HepG2 (cell line): Measurements from ENCODE around the gene RASA1. TPM values are rescaled to one million over a fixed set of nuclear protein-coding genes. Genes with fewer than 3 reads are reported as not detected.
A peak's percentile ranks its signal among the peaks of the same experiment; 100 is the strongest.
"Not testable (repeated sequence)": the region's sequence is repeated elsewhere in the genome, so short reads cannot be mapped to it uniquely, and the experiment has no call there.

Experiments used
- ATAC-seq: fragments of 200-7000 bp; cut with Tn5 transposase; 3 replicates; pipeline ENCODE4 v1.9.1; 2020; ENCODE audit warnings: mild to moderate bottlenecking, moderate library complexity
- BruUV-seq: library from RNA; stranded (reverse); fragments of 400-500 nt; replicated peaks from 2 replicates; lab custom pipeline; 2021; lab: Mats Ljungman, UMichigan
- CTCF ChIA-PET: fragments of 300-600 bp; formaldehyde crosslinking; extraction: SDS; loops from one replicate; lab custom pipeline; 2021; ENCODE audit warnings: low total read pairs, inconsistent platforms, low intra/inter-chr PET ratio; lab: Yijun Ruan, JAX
- POLR2A ChIA-PET: fragments of 350-600 bp; sonication (Branson Sonifier 250); formaldehyde crosslinking; loops from one replicate; lab custom pipeline; 2020; ENCODE audit warnings: antibody characterized with exemption, inconsistent platforms; lab: Yijun Ruan, JAX
- DNase-seq: peaks from one replicate; pipeline ENCODE4 v3.0.0-alpha.2; 2015; ENCODE audit warnings: low spot score
- FAIRE-seq: peaks from 3 replicates; lab custom pipeline; 2011; peaks lifted over from hg19 to GRCh38; lab: Jason Lieb, UNC
- H2AFZ ChIP-seq: one replicate; pipeline ENCODE4 v1.6.1; 2011; ENCODE audit warnings: low read length, inconsistent platforms
- H3K27ac ChIP-seq: fragments of 300-600 bp; 3 replicates; pipeline ENCODE4 v1.8.0; 2011; ENCODE audit warnings: mixed run types, mild to moderate bottlenecking, mixed read lengths, low read length, inconsistent platforms; ENCODE audit not compliant: insufficient read depth; ENCODE audit errors: extremely low read length
- H3K27me3 ChIP-seq, 2 experiments: fragments of 200-600 bp in 1 of 2; 2 replicates in 1 of 2; 3 replicates in 1 of 2; pipeline versions ENCODE4 v1.6.0 to v1.8.0; 2011; ENCODE audit warnings: low read length in 2 of 2, mild to moderate bottlenecking in 2 of 2, moderate library complexity in 2 of 2, inconsistent platforms in 1 of 2; ENCODE audit not compliant: insufficient read depth in 2 of 2, control insufficient read depth in 1 of 2
- H3K36me3 ChIP-seq, 2 experiments: fragments of 200-600 bp in 1 of 2; replicated peaks in 1 of 2; 2 replicates in 1 of 2; 3 replicates in 1 of 2; pipeline versions ENCODE4 v1.5.1 to v1.8.0; 2011; ENCODE audit warnings: low read length in 2 of 2, inconsistent platforms in 1 of 2; ENCODE audit not compliant: insufficient read depth in 2 of 2, control insufficient read depth in 1 of 2
- H3K4me1 ChIP-seq: 2 replicates; pipeline ENCODE4 v1.5.1; 2012; ENCODE audit warnings: low read length, inconsistent platforms; ENCODE audit not compliant: insufficient read depth
- H3K4me2 ChIP-seq: 2 replicates; pipeline ENCODE4 v1.6.0; 2011; ENCODE audit warnings: low read depth, low read length, inconsistent platforms
- H3K4me3 ChIP-seq, 3 experiments: fragments of 200-600 bp in 1 of 3; sonication (generic), shearing (Covaris generic) in 1 of 3; replicated peaks in 1 of 3; 2 replicates each; pipeline ENCODE4 v1.5.1; 2011 to 2016; ENCODE audit warnings: low read length in 3 of 3, inconsistent platforms in 2 of 3, low read depth in 2 of 3, mild to moderate bottlenecking in 2 of 3, control low read depth in 1 of 3, mixed read lengths in 1 of 3; ENCODE audit not compliant: insufficient read depth in 1 of 3
- H3K79me2 ChIP-seq: one replicate; pipeline ENCODE4 v1.6.1; 2011; ENCODE audit warnings: low read length, inconsistent platforms; ENCODE audit not compliant: insufficient read depth
- H3K9ac ChIP-seq: 2 replicates; pipeline ENCODE4 v1.6.0; 2011; ENCODE audit warnings: mild to moderate bottlenecking, low read depth, low read length, inconsistent platforms; ENCODE audit not compliant: insufficient read depth
- H3K9me3 ChIP-seq: 2 replicates; pipeline ENCODE4 v1.5.1; 2012; ENCODE audit warnings: mild to moderate bottlenecking, low read length
- H4K20me1 ChIP-seq: 2 replicates; pipeline ENCODE4 v1.6.0; 2011; ENCODE audit warnings: inconsistent platforms, mild to moderate bottlenecking, low read length, moderate library complexity; ENCODE audit not compliant: insufficient read depth
- ATM ChIP-seq: fragments of 450-650 bp; IDR thresholded peaks from 2 replicates; pipeline ENCODE4 v1.7.1; 2017; ENCODE audit warnings: mild to moderate bottlenecking, borderline replicate concordance
- TMF1 ChIP-seq: sonication (generic); formaldehyde crosslinking; IDR thresholded peaks from 2 replicates; pipeline ENCODE4 v1.8.1; 2022; ENCODE audit warnings: low read depth, missing genetic modification reagents
- ZBTB42 ChIP-seq: sonication (generic); formaldehyde crosslinking; IDR thresholded peaks from 2 replicates; pipeline ENCODE4 v1.5.0; 2020; ENCODE audit warnings: mild to moderate bottlenecking, missing genetic modification reagents
- ZFP36L1 ChIP-seq: sonication (generic); formaldehyde crosslinking; IDR thresholded peaks from 2 replicates; pipeline ENCODE4 v1.8.0; 2022; ENCODE audit warnings: mild to moderate bottlenecking, missing genetic modification reagents, moderate library complexity
- ZFX ChIP-seq: sonication (generic); formaldehyde crosslinking; IDR thresholded peaks from 2 replicates; pipeline ENCODE4 v1.4.0; 2020; ENCODE audit warnings: mild to moderate bottlenecking, low read depth, missing genetic modification reagents, moderate library complexity
- WGBS: methylation state at CpG from one replicate; pipeline ENCODE4 v1.1.6; 2017; ENCODE audit warnings: low lambda C conversion rate; 5-methylcytosine and 5-hydroxymethylcytosine counted together
- in situ Hi-C: cut with HindIII; loops from 2 replicates; pipeline ENCODE4 v1.10.0; 2017; ENCODE audit warnings: low pct_unique_long_range_greater_than_20kb; ENCODE audit not compliant: extremely low pct_ligation_motif_present
- intact Hi-C: fragments of 100-400 bp; cut with micrococcal nuclease; formaldehyde crosslinking; loops from one replicate; pipeline ENCODE4 v1.10.0; 2022; ENCODE audit not compliant: unreplicated experiment
- polyA plus RNA-seq, 8 experiments: library from polyadenylated mRNA; depleted of rRNA in 3 of 8; stranded (reverse) in 7 of 8; unstranded in 1 of 8; fragments of >200 nt; fragmentation: Illumina TruSeq in 4 of 8; extraction: Trizol in 4 of 8; gene quantifications; 2 replicates each; pipeline versions ENCODE4 v1.2.1 to v1.2.3, GENCODE V29; 2011 to 2016; ENCODE audit warnings: low read depth in 4 of 8, missing spikeins in 1 of 8, mixed read lengths in 1 of 8; ENCODE audit not compliant: insufficient read depth in 1 of 8
- total RNA-seq, 5 experiments: library from RNA; depleted of rRNA; stranded (reverse); fragments of >200 nt; fragmentation: Illumina TruSeq; extraction: Trizol; gene quantifications; 2 replicates each; pipeline ENCODE4 v1.2.3, GENCODE V29; 2016; ENCODE audit warnings: low read depth in 1 of 5

Gene RASA1
- total and polyA plus RNA-seq, 2 of the 13 experiments (the other 11 are each of a cell fraction or from before 2014, with no cell fraction given), result 19.5 to 20.5 TPM

DNA sequence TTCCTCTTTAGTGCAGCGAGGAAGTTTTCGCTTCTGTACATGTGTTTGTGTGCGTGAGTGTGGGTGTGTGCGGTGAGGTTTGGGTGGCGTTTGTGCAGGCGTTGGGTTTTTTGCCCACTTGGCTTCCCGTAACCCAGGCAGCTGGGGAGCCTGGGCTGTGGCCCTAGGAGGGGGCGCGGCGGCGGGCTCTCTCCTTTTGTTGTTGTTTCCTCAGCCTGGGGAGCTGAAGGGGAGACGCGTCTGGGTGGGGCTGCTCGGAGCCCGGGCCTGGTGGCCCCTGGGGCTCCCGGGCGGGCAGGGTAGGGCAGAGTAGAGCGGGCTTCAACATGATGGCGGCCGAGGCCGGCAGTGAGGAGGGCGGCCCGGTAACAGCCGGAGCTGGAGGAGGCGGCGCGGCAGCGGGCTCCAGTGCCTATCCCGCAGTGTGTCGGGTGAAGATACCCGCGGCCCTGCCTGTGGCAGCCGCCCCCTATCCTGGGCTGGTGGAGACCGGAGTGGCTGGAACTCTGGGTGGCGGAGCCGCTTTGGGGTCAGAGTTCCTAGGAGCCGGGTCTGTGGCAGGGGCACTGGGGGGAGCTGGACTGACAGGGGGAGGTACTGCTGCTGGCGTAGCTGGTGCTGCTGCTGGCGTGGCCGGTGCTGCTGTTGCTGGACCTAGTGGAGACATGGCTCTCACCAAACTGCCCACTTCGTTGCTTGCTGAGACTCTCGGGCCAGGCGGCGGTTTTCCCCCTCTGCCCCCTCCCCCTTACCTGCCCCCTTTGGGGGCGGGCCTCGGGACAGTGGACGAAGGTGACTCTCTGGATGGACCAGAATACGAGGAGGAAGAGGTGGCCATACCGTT is 665 bp downstream of the RASA1 start (continued):
- TF ChIP-seq ATM (no peak), TMF1 (CRISPR knock-in tag) (peak; percentile 60; the same call in 1 of the 2 replicates), ZFX (CRISPR knock-in tag) (peak; percentile 67)

DNA sequence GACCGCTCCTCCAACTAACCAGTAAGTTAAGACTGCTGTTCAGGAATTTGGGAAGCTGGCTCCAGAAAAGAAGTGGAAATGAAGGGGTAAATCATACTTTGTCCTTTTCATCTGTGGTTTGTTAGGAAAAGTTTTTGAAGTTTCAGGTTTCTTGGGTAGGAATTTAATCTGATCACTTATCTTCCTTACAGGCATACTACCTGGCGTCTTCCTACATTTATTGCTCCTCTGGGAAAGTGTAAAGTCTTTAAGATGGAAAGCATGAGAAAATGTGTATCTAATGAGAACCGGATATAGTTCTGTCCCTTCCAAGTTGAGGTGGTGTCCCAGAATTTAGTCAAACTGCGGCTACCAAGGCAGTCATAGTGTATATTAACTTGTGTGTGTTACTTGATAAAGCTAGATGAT is 1.3 kb downstream of the RASA1 start:
- H3K36me3 ChIP-seq, result no peaks in the 10 kb centered on the region
- H3K79me2 ChIP-seq, result peaks cover 41% of the 10 kb centered on the region
- H3K27ac ChIP-seq, result peak overlapping the region; percentile 88
- no peak for ATAC-seq
- peak overlapping the region; percentile 81 for H3K9ac ChIP-seq
- in situ Hi-C loops, result no loop called here
- intact Hi-C loops, result loop anchor here (5.0 kb wide), 2 partner anchors 118 to 143 kb away; partner anchors contain the start of gene CCNH
- no peak for DNase-seq
- no peaks in the 10 kb centered on the region for H4K20me1 ChIP-seq
- H3K4me1 ChIP-seq, result peaks cover 27% of the 10 kb centered on the region
- H2AFZ ChIP-seq, result no peak overlapping the region
- 5% methylated on average over 4 of the region's 4 CpGs for WGBS
- H3K27me3 ChIP-seq, result no peaks in the 10 kb centered on the region; a peak in 1 of 5 replicates
- no peak for FAIRE-seq
- peak overlapping the region; percentile 90 to 98 (median 96) for H3K4me3 ChIP-seq
- H3K4me2 ChIP-seq, result peak overlapping the region; percentile 86
- TF ChIP-seq ZBTB42 (CRISPR knock-in tag) (no peak), ZFP36L1 (CRISPR knock-in tag) (peak; percentile 62; the same call in 1 of the 2 replicates)
- ChIA-PET CTCF (no interaction called here), POLR2A (interaction anchor here (1.5 to 2.3 kb wide), 2 partner anchors 131 to 143 kb away, joined by 5 to 17 read pairs; partner anchors contain the start of gene CCNH)
- no peaks in the 10 kb centered on the region for H3K9me3 ChIP-seq
- BruUV-seq, result no TSS peak

DNA sequence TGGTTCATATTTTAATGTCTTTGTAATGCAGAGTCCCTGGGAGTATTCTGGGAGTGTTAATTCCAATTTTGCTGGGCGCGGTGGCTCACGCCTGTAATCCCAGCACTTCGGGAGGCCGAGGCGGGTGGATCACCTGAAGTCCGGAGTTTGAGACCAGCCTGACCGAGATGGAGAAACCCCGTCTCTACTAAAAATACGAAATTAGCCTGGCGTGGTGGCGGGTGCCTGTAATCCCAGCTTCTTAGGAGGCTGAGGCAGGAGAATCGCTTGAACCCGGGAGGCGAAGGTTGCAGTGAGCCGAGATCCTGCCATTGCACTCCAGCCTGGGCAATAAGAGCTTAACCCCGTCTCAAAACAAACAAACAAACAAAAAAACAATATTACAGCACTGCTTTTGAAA is 3.2 kb downstream of the RASA1 start:
- H3K9ac ChIP-seq, BruUV-seq, H3K27me3 ChIP-seq, CTCF ChIA-PET, FAIRE-seq, H2AFZ ChIP-seq, H3K36me3 ChIP-seq, intact Hi-C loops, DNase-seq, in situ Hi-C loops, ATAC-seq, H4K20me1 ChIP-seq, POLR2A ChIA-PET, H3K9me3 ChIP-seq, H3K4me3 ChIP-seq, H3K27ac ChIP-seq, H3K4me2 ChIP-seq: not testable (repeated sequence)
- WGBS, result 99% methylated on average over 17 of the region's 17 CpGs
- peaks cover 24% of the 10 kb centered on the region for H3K4me1 ChIP-seq
- H3K79me2 ChIP-seq, result peaks cover 60% of the 10 kb centered on the region
